ENCODE measurements around the gene NDUFB7.
A peak's percentile ranks its signal among the peaks of the same experiment; 100 is the strongest.
"Not testable (repeated sequence)": the region's sequence is repeated elsewhere in the genome, so short reads cannot be mapped to it uniquely, and the experiment has no call there.

Gene NDUFB7

DNA sequence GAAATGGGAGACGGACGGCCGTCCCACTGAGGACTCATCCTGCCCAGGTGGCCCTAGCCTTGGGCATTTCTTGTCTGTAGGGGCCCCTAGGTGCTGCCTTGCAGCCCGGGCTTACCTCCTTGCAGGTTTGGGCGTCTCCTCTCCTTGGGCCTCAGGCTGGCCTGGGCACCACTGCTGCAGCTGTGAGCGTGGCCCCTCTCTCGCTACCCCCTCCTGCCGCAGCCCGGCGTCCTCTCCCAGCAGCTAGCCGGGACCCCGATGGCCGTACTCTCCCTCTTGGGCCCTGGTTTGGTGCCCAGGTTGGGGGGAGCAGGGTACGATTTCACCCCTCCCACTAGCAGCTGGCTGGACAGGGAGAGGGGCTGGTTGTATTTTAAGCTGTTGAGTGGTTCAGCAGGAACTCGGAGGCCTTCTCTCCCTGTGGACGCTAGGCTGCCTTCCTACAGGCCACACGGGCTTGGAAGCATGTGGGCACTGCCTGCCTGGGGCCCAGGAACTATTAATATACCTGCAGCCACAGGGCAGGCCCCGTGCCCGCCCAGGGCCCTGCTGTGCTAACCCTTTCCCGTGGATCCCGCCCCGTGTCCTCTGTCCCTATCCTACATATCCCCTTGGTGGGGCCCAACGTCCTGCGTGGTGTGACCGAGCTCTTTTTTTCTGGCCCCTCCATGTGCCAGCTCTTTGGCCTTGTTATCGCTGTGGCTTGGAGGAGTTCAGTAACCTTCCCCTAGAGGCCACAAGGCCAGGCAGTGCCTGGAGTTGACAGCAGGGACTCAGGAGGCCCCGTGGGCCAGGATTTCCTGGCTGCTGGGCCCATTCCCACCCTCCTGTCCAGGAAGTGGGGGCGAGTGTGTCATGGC lies 11.7 kb downstream of the NDUFB7 start:
- Histone ChIP-seq H3K4me3 (ENCODE audit: low read depth, low read length) (no peak overlapping the region), H3K9me3 (ENCODE audit: control insufficient read depth, insufficient read depth, low read length) (no peaks in the 10 kb centered on the region), H3K27me3 (ENCODE audit: control insufficient read depth, insufficient read depth, low read length) (no peaks in the 10 kb centered on the region), H3K9ac (ENCODE audit: low read depth, low read length) (peak overlapping the region; percentile 24), H3K4me1 (ENCODE audit: control insufficient read depth, insufficient read depth, low read length) (peaks cover 12% of the 10 kb centered on the region), H3K36me3 (ENCODE audit: control insufficient read depth, insufficient read depth, low read length) (peaks cover 3% of the 10 kb centered on the region)

GRCh38 chr19:14558370-14559066 lies 13.3 kb downstream of the NDUFB7 start:
- H3K4me1 ChIP-seq (ENCODE audit: control insufficient read depth, insufficient read depth, low read length): peaks cover 12% of the 10 kb centered on the region
- no peak overlapping the region for H3K9ac ChIP-seq (ENCODE audit: low read depth, low read length)
- peaks cover 4% of the 10 kb centered on the region for H3K36me3 ChIP-seq (ENCODE audit: control insufficient read depth, insufficient read depth, low read length)
- H3K4me3 ChIP-seq (ENCODE audit: low read depth, low read length): no peak overlapping the region
- no peaks in the 10 kb centered on the region for H3K27me3 ChIP-seq (ENCODE audit: control insufficient read depth, insufficient read depth, low read length)
- no peaks in the 10 kb centered on the region for H3K9me3 ChIP-seq (ENCODE audit: control insufficient read depth, insufficient read depth, low read length)

DNA sequence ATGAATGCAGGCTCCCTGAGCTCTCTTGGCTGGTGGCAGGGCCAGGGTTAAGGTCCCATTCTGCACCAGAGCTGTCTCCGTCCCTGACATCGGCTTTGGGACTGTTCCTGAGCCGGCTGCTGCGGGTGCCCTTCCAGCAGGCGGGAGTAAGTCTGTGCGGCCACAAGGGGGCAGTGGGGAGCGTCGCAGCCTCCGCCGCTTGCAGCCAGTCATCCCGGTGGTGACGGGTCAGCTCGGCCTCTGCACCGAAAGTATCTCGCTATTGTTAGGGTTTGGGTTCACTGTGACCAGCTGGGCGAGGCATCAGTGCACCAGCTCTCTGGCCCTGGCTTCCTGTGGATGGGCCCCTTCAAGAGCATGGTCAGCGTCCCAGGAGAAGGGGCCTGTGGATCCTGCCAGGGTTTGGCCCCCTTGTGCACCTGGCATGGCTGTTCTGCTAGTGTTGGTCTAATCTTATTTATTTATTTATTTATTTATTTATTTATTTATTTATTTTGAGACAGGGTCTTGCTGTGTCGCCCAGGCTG lies 15.1 kb downstream of the NDUFB7 start:
- peak overlapping the region; percentile 22 for H3K4me3 ChIP-seq (ENCODE audit: low read depth, low read length)
- H3K9ac ChIP-seq (ENCODE audit: low read depth, low read length): no peak overlapping the region
- H3K9me3 ChIP-seq (ENCODE audit: control insufficient read depth, insufficient read depth, low read length): no peaks in the 10 kb centered on the region
- H3K4me1 ChIP-seq (ENCODE audit: control insufficient read depth, insufficient read depth, low read length): peaks cover 7% of the 10 kb centered on the region
- H3K36me3 ChIP-seq (ENCODE audit: control insufficient read depth, insufficient read depth, low read length): peaks cover 4% of the 10 kb centered on the region
- H3K27me3 ChIP-seq (ENCODE audit: control insufficient read depth, insufficient read depth, low read length): no peaks in the 10 kb centered on the region

DNA sequence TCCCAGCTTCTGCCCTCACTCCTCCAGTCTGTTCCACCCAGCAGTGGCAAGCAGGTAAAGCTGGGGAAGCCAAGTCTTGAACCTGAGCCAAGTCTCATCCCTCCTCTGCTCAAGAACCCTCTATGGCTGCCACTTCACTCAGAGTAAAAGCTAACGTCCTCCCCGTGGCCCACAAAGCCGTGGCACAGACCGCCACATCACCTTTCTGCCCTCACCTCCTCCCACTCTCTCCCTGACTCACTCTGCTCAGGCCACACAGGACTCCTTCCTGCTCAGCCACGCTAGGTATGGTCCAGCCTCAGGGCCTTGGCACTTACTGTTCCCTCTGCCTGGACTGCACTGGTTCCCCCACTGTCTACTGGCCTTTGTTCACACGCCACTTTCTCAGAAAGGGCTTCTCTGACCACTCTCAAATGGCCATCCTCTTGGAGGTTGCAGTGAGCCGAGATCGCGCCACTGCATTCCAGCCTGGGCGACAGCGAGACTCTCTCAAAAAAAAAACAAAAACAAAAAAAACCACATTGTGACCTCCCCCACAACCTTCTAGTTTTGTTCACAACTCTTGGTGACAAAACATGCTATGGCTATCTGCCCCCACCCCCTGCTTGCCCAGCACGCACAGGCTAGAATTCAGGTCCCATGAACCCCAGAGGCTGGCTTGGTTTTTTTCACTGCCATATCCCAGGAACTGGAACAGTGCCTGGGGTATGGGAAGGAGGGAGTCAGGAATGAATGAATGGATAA lies 15.8 kb downstream of the NDUFB7 start:
- H3K9ac ChIP-seq (ENCODE audit: low read depth, low read length): no peak overlapping the region
- no peak overlapping the region for H3K4me3 ChIP-seq (ENCODE audit: low read depth, low read length)
- H3K27me3 ChIP-seq (ENCODE audit: control insufficient read depth, insufficient read depth, low read length): no peaks in the 10 kb centered on the region
- H3K4me1 ChIP-seq (ENCODE audit: control insufficient read depth, insufficient read depth, low read length): peaks cover 4% of the 10 kb centered on the region
- peaks cover 4% of the 10 kb centered on the region for H3K36me3 ChIP-seq (ENCODE audit: control insufficient read depth, insufficient read depth, low read length)
- H3K9me3 ChIP-seq (ENCODE audit: control insufficient read depth, insufficient read depth, low read length): no peaks in the 10 kb centered on the region

DNA sequence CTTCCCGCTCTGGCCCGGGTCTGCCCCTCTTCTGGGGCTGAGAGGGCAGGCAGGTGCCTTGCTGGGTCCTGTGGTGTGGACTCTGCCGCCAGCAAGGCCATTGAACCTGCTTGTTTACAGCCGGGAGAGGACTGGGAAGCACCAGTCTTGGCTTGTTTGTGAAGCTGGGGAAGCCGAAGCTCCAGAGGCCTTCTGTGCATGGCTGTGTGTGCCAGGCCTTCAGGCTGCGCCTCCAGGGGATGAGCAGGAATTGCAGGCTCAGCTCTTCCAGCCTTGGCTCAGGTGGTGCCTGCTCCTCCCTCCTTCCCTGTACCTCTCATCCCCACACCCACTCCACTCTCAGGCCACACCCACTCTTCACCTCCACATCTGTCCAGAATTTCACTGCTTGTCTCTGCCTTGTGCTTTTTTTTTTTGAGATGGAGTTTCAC lies 17.5 kb downstream of the NDUFB7 start:
- H3K4me3 ChIP-seq (ENCODE audit: low read depth, low read length): no peak overlapping the region
- H3K27me3 ChIP-seq (ENCODE audit: control insufficient read depth, insufficient read depth, low read length): no peaks in the 10 kb centered on the region
- peaks cover 2% of the 10 kb centered on the region for H3K4me1 ChIP-seq (ENCODE audit: control insufficient read depth, insufficient read depth, low read length)
- H3K9ac ChIP-seq (ENCODE audit: low read depth, low read length): peak overlapping the region; percentile 37
- H3K36me3 ChIP-seq (ENCODE audit: control insufficient read depth, insufficient read depth, low read length): peaks cover 3% of the 10 kb centered on the region
- H3K9me3 ChIP-seq (ENCODE audit: control insufficient read depth, insufficient read depth, low read length): no peaks in the 10 kb centered on the region

- H3K27me3 ChIP-seq (ENCODE audit: control insufficient read depth, insufficient read depth, low read length): no peaks in the 10 kb centered on the region
- peaks cover 3% of the 10 kb centered on the region for H3K36me3 ChIP-seq (ENCODE audit: control insufficient read depth, insufficient read depth, low read length)
- no peaks in the 10 kb centered on the region for H3K9me3 ChIP-seq (ENCODE audit: control insufficient read depth, insufficient read depth, low read length)
- peak overlapping the region; percentile 37 for H3K9ac ChIP-seq (ENCODE audit: low read depth, low read length)
- peaks cover 2% of the 10 kb centered on the region for H3K4me1 ChIP-seq (ENCODE audit: control insufficient read depth, insufficient read depth, low read length)
- no peak overlapping the region for H3K4me3 ChIP-seq (ENCODE audit: low read depth, low read length)
These were observed 18.0 kb downstream of the NDUFB7 start for GRCh38 chr19:14553939-14554243.

- Histone ChIP-seq H3K4me1 (ENCODE audit: control insufficient read depth, insufficient read depth, low read length) (peaks cover 2% of the 10 kb centered on the region), H3K36me3 (ENCODE audit: control insufficient read depth, insufficient read depth, low read length) (peaks cover 3% of the 10 kb centered on the region), H3K9ac (ENCODE audit: low read depth, low read length) (no peak overlapping the region), H3K9me3 (ENCODE audit: control insufficient read depth, insufficient read depth, low read length) (no peaks in the 10 kb centered on the region), H3K27me3 (ENCODE audit: control insufficient read depth, insufficient read depth, low read length) (no peaks in the 10 kb centered on the region), H3K4me3 (ENCODE audit: low read depth, low read length) (no peak overlapping the region)
These were observed 18.6 kb downstream of the NDUFB7 start for GRCh38 chr19:14553042-14553938.

DNA sequence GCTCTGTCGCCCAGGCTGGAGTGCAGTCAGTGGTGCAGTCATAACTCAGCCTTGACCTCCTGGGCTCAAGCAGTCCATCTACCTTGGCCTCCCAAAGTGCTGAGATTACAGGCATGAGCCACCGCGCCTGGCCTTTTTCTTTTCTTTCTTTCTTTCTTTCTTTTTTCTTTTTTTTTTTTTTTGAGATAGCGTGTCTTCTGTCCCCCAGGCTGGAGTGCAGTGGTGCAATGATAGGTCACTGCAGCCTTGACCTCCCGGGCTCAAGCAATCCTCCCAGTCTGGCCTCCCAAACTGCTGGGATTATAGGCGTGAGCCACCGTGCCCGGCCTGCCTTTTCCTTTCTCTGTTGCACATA lies 19.9 kb downstream of the NDUFB7 start:
- H3K4me1 ChIP-seq (ENCODE audit: control insufficient read depth, insufficient read depth, low read length); H3K9me3 ChIP-seq (ENCODE audit: control insufficient read depth, insufficient read depth, low read length); H3K36me3 ChIP-seq (ENCODE audit: control insufficient read depth, insufficient read depth, low read length); H3K27me3 ChIP-seq (ENCODE audit: control insufficient read depth, insufficient read depth, low read length); H3K4me3 ChIP-seq (ENCODE audit: low read depth, low read length); H3K9ac ChIP-seq (ENCODE audit: low read depth, low read length): not testable (repeated sequence)

DNA sequence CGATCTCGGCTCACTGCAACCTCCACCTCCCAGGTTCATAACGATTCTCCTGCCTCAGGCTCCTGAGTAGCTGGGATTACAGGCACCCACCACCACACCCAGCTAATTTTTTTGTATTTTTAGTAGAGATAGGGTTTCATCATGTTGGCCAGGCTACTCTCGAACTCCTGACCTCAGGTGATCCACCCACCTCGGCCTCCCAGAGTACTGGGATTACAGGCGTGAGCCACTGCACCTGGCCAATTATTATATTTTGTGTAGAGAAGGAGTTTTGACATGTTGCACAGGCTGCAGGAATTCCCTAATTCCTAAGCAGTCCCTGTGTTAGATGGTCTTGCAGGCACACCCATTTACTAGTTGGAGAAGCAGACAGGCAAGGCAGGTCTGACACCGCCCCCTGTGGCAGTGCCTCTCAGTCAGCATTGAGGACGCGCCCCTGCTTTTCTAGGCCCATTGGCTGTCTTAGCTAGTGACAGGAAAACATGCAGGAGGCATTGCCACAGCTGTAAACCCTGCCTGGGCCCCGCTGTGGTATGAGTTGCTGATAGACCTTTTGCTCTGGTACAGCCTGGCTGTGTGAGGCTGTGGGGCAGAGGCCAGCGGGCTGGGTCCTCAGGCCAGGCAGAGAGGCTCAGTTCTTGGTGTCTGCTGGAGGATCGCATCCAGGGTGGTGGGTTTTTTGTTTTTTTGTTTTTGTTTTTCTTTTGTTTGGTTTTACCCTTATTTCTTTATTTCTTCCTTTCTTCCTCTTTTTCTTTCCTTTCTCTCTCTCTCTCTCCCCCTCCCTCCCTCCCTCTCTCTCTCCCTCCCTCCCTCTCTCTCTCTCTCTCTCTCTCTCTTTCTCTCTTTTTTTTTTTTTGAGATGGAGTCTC lies 20.5 kb downstream of the NDUFB7 start:
- H3K9ac ChIP-seq (ENCODE audit: low read depth, low read length); H3K4me1 ChIP-seq (ENCODE audit: control insufficient read depth, insufficient read depth, low read length); H3K36me3 ChIP-seq (ENCODE audit: control insufficient read depth, insufficient read depth, low read length); H3K27me3 ChIP-seq (ENCODE audit: control insufficient read depth, insufficient read depth, low read length); H3K9me3 ChIP-seq (ENCODE audit: control insufficient read depth, insufficient read depth, low read length); H3K4me3 ChIP-seq (ENCODE audit: low read depth, low read length): not testable (repeated sequence)

GRCh38 chr19:14550201-14550754 lies 21.6 kb downstream of the NDUFB7 start:
- Histone ChIP-seq H3K4me3 (ENCODE audit: low read depth, low read length) (no peak overlapping the region), H3K9me3 (ENCODE audit: control insufficient read depth, insufficient read depth, low read length) (no peaks in the 10 kb centered on the region), H3K9ac (ENCODE audit: low read depth, low read length) (no peak overlapping the region), H3K4me1 (ENCODE audit: control insufficient read depth, insufficient read depth, low read length) (no peaks in the 10 kb centered on the region), H3K27me3 (ENCODE audit: control insufficient read depth, insufficient read depth, low read length) (no peaks in the 10 kb centered on the region), H3K36me3 (ENCODE audit: control insufficient read depth, insufficient read depth, low read length) (peaks cover 3% of the 10 kb centered on the region)
